NCI-H2227 treated with DMSO at 0.1 percent for 48 hours (cell line): ENCODE data around the gene AGBL1.
"Not testable (repeated sequence)": the region's sequence is repeated elsewhere in the genome, so short reads cannot be mapped to it uniquely, and the experiment has no call there.

Source experiments
- DNase-seq: peaks from one replicate; lab custom pipeline; 2025; lab: John Stamatoyannopoulos, UW

The AGBL1 gene

GRCh38 chr15:86082619-86083380, 3.1 kb downstream of the AGBL1 start:
- no peak for DNase-seq

DNA sequence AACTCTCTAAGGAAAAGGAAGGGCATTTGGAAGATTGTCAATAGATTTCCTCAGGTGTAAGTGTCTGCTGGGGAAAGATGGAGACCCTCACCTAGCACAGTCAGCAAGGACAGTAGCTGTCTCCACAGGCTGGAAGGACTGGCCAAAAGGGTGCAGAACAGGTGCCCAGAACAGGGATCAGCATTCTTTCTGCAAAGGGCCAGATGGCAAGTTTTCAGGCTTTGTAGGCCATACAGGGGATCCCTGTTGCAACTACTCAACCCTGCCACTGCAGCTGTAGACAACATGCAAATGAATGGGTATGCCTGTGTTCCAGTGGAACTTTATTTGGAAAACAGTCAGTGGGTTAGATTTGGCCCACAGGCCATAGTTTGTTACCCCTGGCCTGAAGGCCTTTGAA, 8.1 kb downstream of the AGBL1 start:
- no peak for DNase-seq

DNA sequence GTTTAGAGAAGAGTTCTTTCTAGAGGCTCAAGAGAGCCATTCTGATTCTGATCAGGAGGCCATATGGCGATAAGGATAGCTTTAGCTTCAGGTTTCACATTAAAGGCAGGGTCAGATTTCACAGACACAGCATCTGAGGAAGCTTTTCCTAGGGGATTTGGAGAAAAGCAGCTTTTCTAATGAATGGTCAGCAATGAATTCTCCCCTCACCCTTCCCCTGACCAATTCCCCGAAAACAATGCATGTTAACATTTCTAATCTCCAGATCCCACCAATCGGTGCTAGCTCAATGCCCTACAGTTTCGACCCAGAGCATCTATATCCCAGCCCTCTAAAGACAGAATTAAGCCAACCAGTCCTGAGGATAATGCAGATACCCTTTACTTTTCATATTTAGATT, 9.8 kb downstream of the AGBL1 start:
- no peak for DNase-seq

DNA sequence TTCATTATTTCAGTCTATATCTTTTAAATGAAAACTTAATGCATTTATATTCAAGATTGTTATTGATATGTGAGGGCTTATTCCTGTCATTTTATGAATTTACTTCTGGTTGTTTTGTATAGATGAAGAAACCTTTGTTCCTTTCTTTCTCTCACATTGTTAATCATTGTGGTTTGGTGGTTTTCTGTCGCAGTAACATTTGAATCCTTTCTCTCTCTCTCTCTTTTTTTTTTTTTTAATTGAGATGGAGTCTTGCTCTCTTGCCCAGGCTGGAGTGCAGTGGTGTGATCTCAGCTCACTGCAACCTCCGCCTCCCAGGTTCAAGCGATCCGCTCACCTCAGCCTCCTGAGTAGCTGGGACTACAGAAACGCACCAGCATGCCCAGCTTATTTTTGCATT, 22.1 kb downstream of the AGBL1 start:
- no peak for DNase-seq

DNA sequence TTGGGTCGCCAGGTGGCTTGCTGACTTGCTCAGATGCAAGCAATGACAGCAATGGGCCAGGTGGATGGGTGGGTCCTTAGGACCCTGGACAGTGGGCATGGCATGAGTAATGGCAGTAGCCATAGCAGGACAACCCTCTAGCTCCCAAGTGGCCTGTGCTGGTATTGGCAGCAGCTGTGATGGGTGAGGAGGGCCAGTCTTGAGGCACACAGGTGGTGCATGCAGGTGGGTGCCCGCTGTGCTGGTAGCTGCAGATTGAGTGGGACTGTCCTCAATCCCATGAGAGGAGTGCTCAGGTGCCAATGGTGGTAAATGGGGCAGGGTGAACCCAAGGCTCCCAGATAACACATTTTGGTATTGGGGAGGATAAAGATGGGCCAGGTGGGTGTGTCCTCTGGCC, 24.2 kb downstream of the AGBL1 start:
- DNase-seq: no peak

GRCh38 chr15:86106306-86106705, 26.6 kb downstream of the AGBL1 start:
- no peak for DNase-seq

DNA sequence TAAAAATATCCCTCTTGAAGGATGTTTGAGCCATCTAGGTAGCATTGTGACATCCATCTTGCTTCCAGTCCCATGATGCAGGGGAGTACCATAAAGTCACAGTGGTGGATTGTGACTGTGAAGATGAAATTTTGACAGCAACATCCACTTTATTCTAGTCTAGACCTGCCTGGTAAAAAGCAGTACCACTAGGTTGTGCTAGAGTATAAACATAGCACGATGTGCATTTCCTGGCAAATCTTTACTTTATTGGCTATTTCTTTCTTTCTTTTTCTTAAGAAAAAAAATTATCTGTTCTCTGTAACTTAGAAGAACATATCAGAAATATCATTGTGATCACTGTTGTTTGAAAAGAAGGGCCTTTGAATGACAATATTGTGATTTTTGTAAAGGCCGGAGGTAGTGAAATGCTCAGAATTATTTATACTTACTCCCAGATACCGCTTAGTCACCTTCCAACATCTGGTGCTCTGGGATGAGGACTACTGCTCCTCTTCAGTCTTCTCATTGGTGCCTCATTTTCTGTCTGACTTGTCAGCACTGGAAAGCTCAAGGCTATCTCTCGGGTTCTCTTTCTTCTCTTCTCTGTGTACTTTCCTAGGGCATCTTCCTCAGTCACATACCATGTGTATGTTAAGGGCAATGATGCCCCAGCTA, 35.6 kb downstream of the AGBL1 start:
- DNase-seq: no peak

DNA sequence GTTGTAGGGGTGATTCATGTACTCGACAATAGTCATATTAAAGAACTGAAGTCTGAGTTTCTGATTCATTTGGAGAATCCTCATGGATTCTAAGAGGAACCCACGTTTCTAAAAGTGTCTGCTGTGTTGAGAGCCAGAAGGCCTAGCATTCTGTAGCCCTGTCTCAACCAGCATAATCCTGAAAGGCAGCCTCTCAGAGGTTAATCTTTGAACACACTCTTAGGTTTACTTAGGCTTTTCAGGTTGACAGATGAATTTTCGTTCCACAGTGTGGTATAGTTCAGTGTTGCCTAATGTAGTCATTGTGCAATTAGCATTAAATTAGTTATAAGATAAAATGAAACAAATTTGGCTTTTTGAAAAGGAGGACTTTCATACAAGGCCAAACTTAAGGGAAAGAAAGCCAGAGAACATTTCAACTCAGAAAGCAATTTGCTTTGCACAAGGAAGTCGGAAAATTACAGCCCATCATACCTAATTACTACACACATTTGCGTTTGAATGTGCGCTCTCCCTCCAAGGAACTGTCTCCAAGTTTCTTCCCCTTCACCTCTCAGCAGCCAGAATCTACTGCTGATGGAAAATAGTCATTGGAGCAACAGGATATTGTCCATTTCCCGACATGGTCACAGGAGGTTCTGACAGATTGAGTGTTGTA, 42.0 kb downstream of the AGBL1 start:
- no peak for DNase-seq

GRCh38 chr15:86122691-86123391, 43.2 kb downstream of the AGBL1 start:
- not testable (repeated sequence) for DNase-seq

DNA sequence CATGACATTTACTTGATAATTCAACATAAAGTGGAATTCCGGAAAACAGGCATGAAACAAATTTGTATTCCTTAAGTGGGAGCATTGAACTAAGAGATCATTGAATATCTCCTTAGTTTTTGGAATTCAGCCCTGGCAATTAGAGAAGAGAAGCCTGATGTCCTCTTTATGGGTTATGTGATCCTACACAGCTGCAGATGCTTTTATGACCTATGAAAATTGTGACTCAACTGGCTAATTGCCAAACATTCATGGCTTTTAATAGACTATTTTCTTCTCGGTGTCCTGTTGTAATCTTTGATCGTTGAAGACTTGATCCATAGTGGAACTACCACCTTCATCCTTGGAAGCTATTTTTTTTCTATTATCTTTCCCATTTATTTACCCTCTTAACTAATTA, 46.1 kb downstream of the AGBL1 start:
- DNase-seq: no peak

- DNase-seq: no peak
Measured at GRCh38 chr15:86127547-86127946, 47.9 kb downstream of the AGBL1 start.

GRCh38 chr15:86135041-86135440, 55.4 kb downstream of the AGBL1 start:
- DNase-seq: no peak

DNA sequence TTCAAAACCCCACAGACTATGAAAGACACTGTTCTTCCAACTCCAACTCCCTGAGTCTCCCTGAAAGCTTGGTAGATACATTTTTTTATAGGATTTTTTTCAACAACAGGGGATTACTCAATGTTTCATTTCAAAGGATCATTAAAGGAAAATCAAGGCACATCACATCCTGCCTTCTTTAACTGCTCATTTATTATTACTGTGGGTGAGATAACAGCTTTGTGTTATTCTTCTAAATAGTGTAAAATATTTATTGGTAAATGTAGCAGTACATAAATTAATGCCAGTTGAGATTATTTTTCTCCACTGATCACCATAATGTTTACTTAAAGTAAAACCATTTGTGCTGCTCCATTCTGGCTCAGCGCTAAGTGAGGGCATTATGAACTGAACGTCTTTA, 57.2 kb downstream of the AGBL1 start:
- DNase-seq: no peak

GRCh38 chr15:86138798-86139197, 59.1 kb downstream of the AGBL1 start:
- DNase-seq: no peak

DNA sequence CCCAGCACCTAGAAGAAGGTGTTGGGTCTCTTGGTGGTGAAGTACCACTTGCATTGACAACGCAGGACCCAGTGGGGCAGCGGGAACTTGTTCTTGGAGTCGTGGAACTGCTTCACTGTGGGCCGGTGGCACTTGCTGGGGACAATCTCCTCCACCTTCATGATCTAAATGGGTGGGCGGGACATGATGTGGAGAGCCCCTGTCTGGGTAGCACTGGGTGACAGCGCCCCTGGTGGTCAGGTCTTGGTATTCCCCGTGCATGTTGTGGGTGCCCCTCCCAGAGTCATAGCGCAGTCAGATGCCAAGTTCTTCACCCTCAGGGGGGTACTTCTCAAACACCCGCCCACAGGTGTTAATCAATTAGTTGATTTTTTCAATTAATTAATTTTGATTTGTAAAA, 60.2 kb downstream of the AGBL1 start:
- DNase-seq: no peak

DNA sequence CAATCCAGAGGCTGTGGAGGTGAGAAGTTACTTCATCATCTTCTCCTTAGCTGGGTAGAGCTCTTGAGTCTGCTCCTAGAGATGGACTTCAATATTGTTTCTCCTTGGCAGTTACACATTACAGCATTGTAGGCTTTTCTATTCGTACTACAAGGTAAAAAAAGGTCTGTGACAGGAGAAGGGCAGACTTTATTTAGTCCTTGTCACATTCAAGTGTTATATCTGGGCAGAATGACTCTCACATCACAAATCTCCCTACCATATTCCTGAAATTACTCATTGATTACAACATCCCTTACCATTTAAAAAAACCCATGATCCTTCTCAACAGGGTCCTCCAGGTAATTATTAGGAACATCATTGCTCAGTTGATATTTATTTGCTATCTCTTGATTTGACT, 75.0 kb downstream of the AGBL1 start:
- DNase-seq: no peak

GRCh38 chr15:86155551-86155950, 75.9 kb downstream of the AGBL1 start:
- DNase-seq: no peak

DNA sequence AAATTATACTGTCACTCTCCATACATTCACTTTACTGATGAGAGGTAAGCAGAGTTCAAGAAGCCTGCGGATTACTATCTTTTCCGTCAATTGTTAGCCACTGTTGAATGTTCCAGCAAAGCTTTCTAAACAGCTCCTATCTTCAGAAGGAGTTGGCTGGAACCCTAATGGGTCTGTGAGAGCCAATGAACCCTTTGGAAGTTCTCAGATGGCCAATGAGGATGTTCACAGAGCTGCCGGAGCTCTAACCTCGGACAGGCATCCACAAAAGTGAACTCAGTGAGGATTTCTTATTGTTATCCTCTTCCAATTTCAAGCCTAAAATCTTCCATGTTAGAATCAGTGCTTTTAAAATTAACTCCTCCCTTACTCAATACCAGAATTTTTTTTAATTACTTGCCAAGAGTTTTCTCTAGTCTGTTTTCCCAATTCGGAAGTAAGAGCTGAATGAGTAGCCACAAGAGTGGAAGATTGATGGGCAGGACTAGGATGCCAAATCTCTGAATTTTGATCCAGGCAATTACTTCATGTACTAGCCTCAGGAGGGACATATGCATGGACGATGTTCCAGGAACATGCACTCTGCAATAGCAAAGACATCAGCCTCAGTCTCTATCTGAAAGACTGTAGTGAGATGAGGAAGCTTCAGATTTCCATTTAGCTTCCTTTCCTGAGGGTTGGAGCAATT, 78.1 kb downstream of the AGBL1 start:
- no peak for DNase-seq

DNA sequence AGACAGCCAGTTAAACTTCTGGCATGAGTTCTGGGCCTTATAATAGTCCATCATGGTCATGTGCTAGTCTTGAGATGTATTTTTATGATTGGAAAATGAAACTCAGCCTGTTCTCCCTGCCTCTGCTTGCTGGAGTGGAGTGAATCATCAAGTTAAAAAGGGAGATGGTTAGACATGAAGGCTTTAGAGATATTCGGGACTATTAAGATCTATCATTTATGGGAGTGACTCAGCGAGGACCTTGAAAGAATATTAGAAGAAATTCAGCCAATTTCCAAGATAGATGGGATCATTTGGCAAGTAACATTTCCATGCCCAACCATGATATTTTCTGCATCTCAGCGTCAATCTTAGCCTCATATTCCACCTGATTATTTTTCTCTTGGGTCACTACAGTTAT, 79.8 kb downstream of the AGBL1 start:
- DNase-seq: no peak

- no peak for DNase-seq
Measured at GRCh38 chr15:86161250-86161649, 81.6 kb downstream of the AGBL1 start.

DNA sequence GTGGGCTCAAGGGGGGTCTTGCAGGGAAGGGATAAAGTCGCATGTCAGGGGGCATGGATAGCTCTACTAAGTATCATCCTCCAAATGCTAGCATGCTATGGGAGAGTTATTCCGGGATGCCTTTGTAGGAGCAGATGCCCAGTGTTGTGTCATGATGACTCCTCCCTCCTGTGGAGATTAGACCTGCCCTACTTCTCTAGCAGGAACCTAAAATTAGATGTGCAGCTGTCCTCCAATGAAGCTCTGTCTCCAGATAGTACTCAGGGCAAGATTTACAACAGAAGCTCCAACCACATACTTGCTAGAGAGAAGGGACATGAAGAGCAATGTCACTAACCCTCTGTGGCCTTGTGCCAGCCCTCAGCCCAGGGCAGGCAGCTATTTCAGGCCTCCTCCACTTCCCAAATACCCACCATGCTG, 82.5 kb downstream of the AGBL1 start:
- DNase-seq: no peak

- DNase-seq: no peak
Measured at GRCh38 chr15:86162641-86163040, 83.0 kb downstream of the AGBL1 start.
